GM15510 (cell line): ENCODE results near the gene KIAA1549.

Experiments used
- POLR2A ChIP-seq: IDR thresholded peaks from 3 replicates; pipeline ENCODE4 v1.6.1; 2011; ENCODE audit warnings: borderline replicate concordance; ENCODE audit not compliant: insufficient read length; ENCODE audit errors: extremely low read depth

KIAA1549 gene

DNA sequence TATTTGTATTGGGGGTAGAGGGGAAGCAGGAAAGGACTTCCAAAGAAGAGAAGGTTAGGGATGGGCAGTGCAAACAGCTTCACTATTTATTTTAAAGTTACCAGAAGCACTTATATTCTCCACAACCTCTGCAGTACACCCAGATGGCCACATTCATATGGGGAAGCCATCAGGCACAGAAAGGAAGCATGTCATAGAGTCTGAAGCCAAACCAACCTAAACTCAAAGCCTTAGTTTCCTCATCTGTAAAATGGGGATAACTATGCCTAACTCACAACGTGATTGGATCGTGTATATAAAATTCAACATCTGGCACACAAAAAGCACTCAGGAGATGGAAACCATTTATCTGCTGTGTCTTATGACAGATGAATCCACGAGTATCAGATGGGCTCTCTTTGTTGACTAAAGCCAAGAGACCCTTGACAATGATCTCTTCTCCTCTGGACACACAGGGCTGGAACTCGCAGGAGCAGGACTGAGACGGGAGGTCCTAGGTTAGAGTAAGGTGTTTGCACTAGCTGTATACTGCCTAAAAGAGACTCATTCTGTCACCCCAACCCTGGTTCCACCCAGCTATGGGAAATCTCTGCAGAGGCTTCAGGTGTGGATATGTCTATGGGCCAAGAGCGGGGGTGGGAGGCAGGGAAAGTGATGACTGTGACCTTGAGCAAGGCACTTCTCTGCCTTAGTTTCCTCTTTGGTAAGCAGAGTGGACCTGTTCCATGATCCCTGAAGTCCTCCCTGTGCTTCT lies 1.8 kb downstream of the KIAA1549 start:
- no peak for TF ChIP-seq POLR2A

DNA sequence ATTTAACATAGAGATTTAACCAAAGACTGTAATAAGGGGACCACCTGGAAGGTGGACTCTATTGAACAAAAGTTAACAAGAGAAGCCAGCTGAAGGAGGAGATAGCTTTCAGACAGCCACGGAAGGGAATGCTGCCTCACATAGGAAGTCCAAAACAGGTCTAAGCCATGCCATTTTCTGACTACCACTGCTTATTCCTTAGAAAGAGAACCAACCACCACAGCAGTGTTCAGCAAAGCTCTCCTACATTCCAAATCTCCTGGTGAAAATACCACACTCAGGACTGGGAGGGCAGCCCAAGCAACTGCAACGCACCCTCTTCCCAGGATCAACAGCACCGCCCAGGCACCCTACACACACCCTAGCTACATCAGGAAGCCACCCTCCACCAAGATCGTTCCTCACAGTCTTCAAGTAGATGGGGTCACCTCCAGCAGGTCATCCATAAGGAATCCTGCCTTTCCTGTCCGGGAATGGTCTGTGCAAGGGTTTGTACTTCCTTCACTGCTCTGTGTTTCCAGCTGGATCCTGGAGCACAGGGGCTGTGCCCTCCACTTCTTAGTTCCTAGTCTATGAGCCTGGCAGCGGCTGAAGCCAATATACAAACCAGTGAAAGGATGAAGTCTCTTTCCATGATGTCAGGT lies 2.5 kb downstream of the KIAA1549 start:
- TF ChIP-seq POLR2A: no peak

DNA sequence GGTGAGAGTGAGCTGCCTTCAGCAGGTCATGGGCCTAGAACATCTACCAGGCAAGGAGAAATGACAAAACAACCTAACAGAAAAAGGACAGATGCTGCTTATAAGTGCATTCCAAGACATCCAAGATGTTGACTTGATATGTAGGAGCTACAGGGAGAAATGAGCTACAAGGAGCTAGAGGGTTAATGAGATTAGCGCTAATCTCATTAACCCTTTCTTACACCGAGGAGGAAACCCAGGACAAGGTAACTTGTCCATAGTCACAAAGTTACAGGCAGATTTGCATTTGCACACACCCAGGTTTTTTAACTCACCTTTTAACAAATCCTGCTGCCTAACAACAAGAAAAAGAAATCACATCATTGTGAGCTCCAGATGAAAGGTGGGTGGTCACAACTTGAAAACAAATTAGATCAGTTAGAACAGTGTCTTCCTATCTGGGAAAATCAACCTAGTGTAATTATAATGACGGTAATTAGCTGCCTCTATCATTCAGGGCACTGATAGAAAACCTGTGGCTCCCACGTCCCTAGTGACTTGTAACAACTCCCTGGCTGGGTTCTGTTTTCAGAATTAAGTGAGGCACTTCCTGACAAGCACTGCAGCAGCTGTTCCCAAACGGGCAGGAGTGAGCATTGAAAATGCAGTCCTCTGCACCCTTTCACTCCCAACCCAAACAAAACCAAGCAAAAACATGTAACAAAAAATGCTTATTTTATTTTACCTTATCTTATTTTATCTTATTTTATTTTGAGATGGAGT lies 5.7 kb downstream of the KIAA1549 start:
- TF ChIP-seq POLR2A: no peak

- TF ChIP-seq POLR2A: no peak
Observed at GRCh38 chr7:138974675-138975292, 6.4 kb downstream of the KIAA1549 start.

DNA sequence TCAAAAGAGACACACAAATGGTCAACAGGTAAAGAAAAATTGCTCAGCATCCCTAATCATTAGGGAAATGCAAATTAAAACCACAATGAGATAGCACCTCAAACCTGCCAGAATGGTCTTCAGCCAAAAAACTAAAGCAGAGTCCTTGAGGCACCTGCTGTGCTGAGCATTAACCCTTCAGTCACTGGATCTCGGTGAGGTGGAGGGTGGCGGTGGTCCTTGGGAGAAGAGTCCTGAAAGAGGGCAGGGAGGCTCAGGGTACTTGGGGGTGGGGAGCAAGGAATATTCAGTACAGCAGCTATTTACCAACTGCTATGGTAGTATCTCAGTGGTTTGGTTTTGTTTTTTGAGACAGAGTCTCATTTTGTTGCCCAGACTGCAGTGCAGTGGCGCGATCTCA lies 7.1 kb downstream of the KIAA1549 start:
- no peak for TF ChIP-seq POLR2A

GRCh38 chr7:138970952-138971351 lies 10.2 kb downstream of the KIAA1549 start:
- TF ChIP-seq POLR2A: no peak

DNA sequence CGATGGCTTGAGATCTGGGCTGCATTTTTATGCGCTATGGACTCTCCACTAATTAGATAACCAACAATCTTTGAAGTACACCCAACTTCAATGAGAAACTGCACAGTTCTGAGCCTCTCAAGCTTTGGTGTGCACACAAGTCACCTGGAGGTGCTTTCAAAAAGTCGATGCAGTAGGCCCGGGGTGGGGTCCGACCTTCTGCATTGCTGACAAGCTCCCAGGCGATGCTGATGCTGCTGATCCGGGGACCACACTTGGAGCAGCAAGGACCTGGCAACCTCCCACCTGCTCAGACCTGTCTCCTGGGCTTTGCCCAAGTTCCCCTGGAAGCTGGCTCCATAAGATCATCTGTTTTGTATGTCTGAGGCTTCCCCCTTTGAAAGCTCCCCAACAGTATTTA lies 10.7 kb downstream of the KIAA1549 start:
- no peak for TF ChIP-seq POLR2A

- TF ChIP-seq POLR2A: no peak
Observed at GRCh38 chr7:138967159-138967558, 14.0 kb downstream of the KIAA1549 start.

- TF ChIP-seq POLR2A: no peak
Observed at GRCh38 chr7:138964624-138965436, 16.4 kb downstream of the KIAA1549 start.

GRCh38 chr7:138963675-138964074 lies 17.5 kb downstream of the KIAA1549 start:
- TF ChIP-seq POLR2A: no peak

DNA sequence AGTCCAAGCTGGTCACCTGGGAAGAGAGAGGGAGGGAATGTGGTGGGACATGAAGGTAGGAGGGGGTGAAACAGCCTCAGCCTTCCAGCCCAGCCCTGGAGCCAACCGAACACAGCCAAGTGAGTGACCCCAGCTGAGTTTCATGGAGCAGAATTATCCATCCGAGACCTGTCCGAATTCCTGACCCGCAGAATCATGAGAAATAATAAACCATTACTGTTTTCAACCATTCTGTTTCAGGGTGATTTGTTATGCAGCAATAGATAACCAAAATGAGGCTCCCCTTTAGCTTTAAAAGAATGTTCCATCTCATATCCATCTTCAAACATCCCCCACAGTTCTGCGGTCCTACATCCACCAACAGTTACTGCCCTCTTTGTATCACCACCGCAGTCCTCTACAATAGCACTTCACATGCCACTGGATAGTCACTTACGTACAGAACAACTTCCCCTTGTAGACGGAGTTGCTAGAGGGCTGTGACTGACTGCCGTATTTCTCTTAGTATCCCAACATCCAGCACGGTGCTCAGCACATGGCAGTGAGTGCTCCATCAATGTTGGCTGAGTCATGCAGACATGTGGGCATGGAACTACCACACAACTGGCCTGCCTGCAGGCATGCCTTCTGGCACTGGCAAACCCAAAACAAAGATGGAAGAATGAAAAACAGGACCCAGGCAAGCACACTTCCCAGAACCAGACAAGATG lies 18.5 kb downstream of the KIAA1549 start:
- no peak for TF ChIP-seq POLR2A

- no peak for TF ChIP-seq POLR2A
Observed at GRCh38 chr7:138961159-138961558, 20.0 kb downstream of the KIAA1549 start.

GRCh38 chr7:138958391-138958956 lies 22.7 kb downstream of the KIAA1549 start:
- TF ChIP-seq POLR2A: no peak
